ENCODE data around the gene ACTL7B.

The ACTL7B gene

GRCh38 chr9:108864446-108864845 lies 8.7 kb upstream of the ACTL7B start:
- Histone ChIP-seq H3K4me3 (ENCODE audit: low read length) (no peak overlapping the region), H3K27me3 (ENCODE audit: control insufficient read depth, insufficient read depth, low read length) (no peaks in the 10 kb centered on the region), H3K27ac (ENCODE audit: low read depth, low read length) (no peak overlapping the region), H3K4me1 (ENCODE audit: control insufficient read depth, insufficient read depth, low read length) (no peaks in the 10 kb centered on the region), H3K9ac (ENCODE audit: low read length) (no peak overlapping the region), H3K36me3 (ENCODE audit: control insufficient read depth, insufficient read depth, low read length) (peaks cover 3% of the 10 kb centered on the region)

GRCh38 chr9:108863891-108864290 lies 8.1 kb upstream of the ACTL7B start:
- H3K27ac ChIP-seq (ENCODE audit: low read depth, low read length) = no peak overlapping the region
- no peaks in the 10 kb centered on the region for H3K27me3 ChIP-seq (ENCODE audit: control insufficient read depth, insufficient read depth, low read length)
- no peaks in the 10 kb centered on the region for H3K36me3 ChIP-seq (ENCODE audit: control insufficient read depth, insufficient read depth, low read length)
- no peak overlapping the region for H3K4me3 ChIP-seq (ENCODE audit: low read length)
- H3K4me1 ChIP-seq (ENCODE audit: control insufficient read depth, insufficient read depth, low read length) = no peaks in the 10 kb centered on the region
- no peak overlapping the region for H3K9ac ChIP-seq (ENCODE audit: low read length)

GRCh38 chr9:108861997-108862396 lies 6.2 kb upstream of the ACTL7B start, which contains the start of gene ACTL7A:
Gene ACTL7A (plus strand): TSS chr9:108862266. CDS start chr9:108862323, 57 bp downstream.
- no peak within 1 kb of the TSS for H3K27ac ChIP-seq (ENCODE audit: low read depth, low read length)
- no peak within 1 kb of the TSS for H3K9ac ChIP-seq (ENCODE audit: low read length)

GRCh38 chr9:108861464-108861863 lies 5.7 kb upstream of the ACTL7B start:
- H3K36me3 ChIP-seq (ENCODE audit: control insufficient read depth, insufficient read depth, low read length) = no peaks in the 10 kb centered on the region
- no peaks in the 10 kb centered on the region for H3K27me3 ChIP-seq (ENCODE audit: control insufficient read depth, insufficient read depth, low read length)
- H3K9ac ChIP-seq (ENCODE audit: low read length) = no peak overlapping the region
- H3K4me3 ChIP-seq (ENCODE audit: low read length) = no peak overlapping the region
- no peaks in the 10 kb centered on the region for H3K4me1 ChIP-seq (ENCODE audit: control insufficient read depth, insufficient read depth, low read length)
- no peak overlapping the region for H3K27ac ChIP-seq (ENCODE audit: low read depth, low read length)

More at GRCh38 chr9:108861997-108862396, 6.2 kb upstream of the ACTL7B start, which contains the start of gene ACTL7A:
- Histone ChIP-seq H3K4me1 (ENCODE audit: control insufficient read depth, insufficient read depth, low read length) (no peaks in the 10 kb centered on the region), H3K4me3 (ENCODE audit: low read length) (no peak within 1 kb of the TSS), H3K27me3 (ENCODE audit: control insufficient read depth, insufficient read depth, low read length) (no peaks in the 10 kb centered on the region), H3K36me3 (ENCODE audit: control insufficient read depth, insufficient read depth, low read length) (no peaks in the 10 kb centered on the region)

- Histone ChIP-seq H3K27ac (ENCODE audit: low read depth, low read length) (no peak overlapping the region), H3K4me1 (ENCODE audit: control insufficient read depth, insufficient read depth, low read length) (no peaks in the 10 kb centered on the region), H3K36me3 (ENCODE audit: control insufficient read depth, insufficient read depth, low read length) (no peaks in the 10 kb centered on the region), H3K27me3 (ENCODE audit: control insufficient read depth, insufficient read depth, low read length) (no peaks in the 10 kb centered on the region), H3K4me3 (ENCODE audit: low read length) (no peak overlapping the region), H3K9ac (ENCODE audit: low read length) (no peak overlapping the region)
Measured at GRCh38 chr9:108860764-108861163, 5.0 kb upstream of the ACTL7B start.

DNA sequence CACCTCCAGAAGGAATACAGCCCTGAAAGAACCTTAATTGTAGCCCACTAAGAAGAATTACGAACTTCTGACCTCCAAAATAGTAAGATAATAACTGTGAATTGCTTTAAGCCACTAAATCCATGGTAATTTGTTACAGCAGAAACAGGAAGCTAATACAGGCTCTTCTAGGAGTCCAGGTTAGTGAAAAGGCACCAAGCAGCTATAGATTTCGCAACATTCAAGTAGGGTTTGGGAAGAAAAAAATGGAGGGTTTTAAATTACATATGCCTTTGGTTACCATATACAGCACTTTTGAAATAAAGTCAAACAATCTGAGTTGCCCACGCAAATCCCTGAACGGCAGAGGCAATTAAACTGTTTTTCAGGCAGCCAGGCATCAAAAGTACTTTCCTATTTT lies 4.6 kb upstream of the ACTL7B start:
- Histone ChIP-seq H3K36me3 (ENCODE audit: control insufficient read depth, insufficient read depth, low read length) (no peaks in the 10 kb centered on the region), H3K27ac (ENCODE audit: low read depth, low read length) (no peak overlapping the region), H3K9ac (ENCODE audit: low read length) (no peak overlapping the region), H3K27me3 (ENCODE audit: control insufficient read depth, insufficient read depth, low read length) (no peaks in the 10 kb centered on the region), H3K4me3 (ENCODE audit: low read length) (no peak overlapping the region), H3K4me1 (ENCODE audit: control insufficient read depth, insufficient read depth, low read length) (no peaks in the 10 kb centered on the region)

GRCh38 chr9:108859459-108860114 lies 3.8 kb upstream of the ACTL7B start:
- no peaks in the 10 kb centered on the region for H3K36me3 ChIP-seq (ENCODE audit: control insufficient read depth, insufficient read depth, low read length)
- no peaks in the 10 kb centered on the region for H3K27me3 ChIP-seq (ENCODE audit: control insufficient read depth, insufficient read depth, low read length)
- no peaks in the 10 kb centered on the region for H3K4me1 ChIP-seq (ENCODE audit: control insufficient read depth, insufficient read depth, low read length)
- no peak overlapping the region for H3K9ac ChIP-seq (ENCODE audit: low read length)
- no peak overlapping the region for H3K27ac ChIP-seq (ENCODE audit: low read depth, low read length)
- no peak overlapping the region for H3K4me3 ChIP-seq (ENCODE audit: low read length)

DNA sequence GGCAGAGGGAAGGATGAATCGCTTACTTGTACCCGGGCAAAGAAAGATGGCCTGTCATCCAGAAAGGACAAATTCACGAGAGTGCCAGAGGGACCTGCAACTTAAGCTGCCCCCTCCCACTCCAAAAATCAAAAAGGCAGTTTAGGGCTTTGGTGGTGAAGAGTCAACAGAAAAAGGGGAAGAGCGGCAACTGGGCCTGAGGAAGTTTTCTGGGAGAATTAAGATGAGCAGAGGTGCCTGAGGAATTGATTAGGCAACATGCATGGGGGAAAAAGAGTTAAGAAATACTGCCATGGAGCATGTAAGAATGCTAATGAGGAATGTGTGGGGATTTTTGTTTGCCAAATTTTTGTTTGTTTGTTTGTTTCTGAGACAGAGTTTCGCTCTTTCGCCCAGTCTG lies 1.8 kb upstream of the ACTL7B start:
- no peaks in the 10 kb centered on the region for H3K36me3 ChIP-seq (ENCODE audit: control insufficient read depth, insufficient read depth, low read length)
- no peak overlapping the region for H3K4me3 ChIP-seq (ENCODE audit: low read length)
- H3K27me3 ChIP-seq (ENCODE audit: control insufficient read depth, insufficient read depth, low read length) = no peaks in the 10 kb centered on the region
- no peak overlapping the region for H3K9ac ChIP-seq (ENCODE audit: low read length)
- no peaks in the 10 kb centered on the region for H3K4me1 ChIP-seq (ENCODE audit: control insufficient read depth, insufficient read depth, low read length)
- H3K27ac ChIP-seq (ENCODE audit: low read depth, low read length) = no peak overlapping the region

DNA sequence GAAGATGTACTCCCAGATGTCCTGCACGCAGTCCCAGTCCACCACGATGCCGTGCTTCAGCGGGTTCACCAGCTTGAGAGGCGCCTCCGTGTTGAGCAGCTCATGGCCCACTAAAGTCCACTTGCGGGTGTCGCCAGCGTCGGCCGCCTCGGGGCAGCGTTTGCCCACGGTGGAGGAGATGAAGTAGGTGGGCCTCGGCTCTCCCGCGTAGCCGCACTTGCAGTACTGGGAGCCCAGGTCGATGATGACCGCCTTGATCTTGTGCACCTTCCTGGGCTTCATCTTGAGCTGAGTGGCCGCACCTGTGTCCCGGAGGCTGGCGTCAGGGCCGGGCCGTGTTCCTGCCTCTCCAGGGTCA lies 278 bp downstream of the ACTL7B start:
- Histone ChIP-seq H3K27ac (ENCODE audit: low read depth, low read length) (no peak overlapping the region), H3K4me3 (ENCODE audit: low read length) (no peak overlapping the region), H3K27me3 (ENCODE audit: control insufficient read depth, insufficient read depth, low read length) (no peaks in the 10 kb centered on the region), H3K4me1 (ENCODE audit: control insufficient read depth, insufficient read depth, low read length) (no peaks in the 10 kb centered on the region), H3K9ac (ENCODE audit: low read length) (no peak overlapping the region), H3K36me3 (ENCODE audit: control insufficient read depth, insufficient read depth, low read length) (no peaks in the 10 kb centered on the region)

DNA sequence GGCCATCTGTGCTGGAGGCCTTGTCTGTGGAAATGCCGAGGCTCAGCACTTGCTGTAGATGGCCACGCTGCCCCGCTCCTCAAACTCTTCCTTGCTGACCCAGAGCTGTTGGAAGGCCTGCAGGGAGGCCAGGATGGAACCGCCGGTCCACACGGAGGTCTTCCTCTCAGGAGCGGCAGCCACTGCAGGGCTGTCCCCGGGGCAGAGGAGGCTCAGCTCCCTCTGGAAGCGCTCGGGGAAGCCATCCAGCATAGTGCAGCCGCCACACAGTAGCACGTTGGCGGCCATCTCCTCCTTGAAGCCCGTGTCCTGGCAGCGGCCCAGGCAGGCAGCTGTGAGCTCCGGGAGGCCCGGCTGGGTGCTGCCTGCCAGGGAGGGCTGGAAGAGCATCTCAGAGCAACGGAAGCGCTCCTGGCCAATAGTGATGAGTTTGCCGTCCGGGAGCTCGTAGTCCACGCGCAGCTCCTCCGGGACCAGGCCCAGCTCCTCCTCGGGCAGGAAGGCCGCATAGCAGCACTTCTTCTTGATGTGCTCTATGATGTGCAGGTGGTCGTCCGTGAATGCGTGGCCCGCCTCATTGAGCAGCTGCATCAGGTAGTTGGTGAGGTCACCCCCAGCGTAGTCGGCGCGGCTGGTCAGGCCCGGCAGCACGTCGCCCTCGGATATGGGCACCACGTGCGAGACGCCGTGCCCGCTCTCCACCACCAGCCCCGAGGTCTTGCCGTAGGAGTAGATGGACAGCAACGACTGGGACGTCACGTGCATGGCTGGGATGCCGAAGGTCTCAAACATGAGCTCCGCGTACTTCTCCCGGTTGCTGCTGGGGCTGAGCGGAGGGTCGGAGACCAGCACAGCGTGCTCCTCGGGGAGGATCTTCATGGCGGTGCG lies 901 bp downstream of the ACTL7B start:
- H3K4me3 ChIP-seq (ENCODE audit: low read length) = no peak overlapping the region
- H3K27ac ChIP-seq (ENCODE audit: low read depth, low read length) = no peak overlapping the region
- H3K9ac ChIP-seq (ENCODE audit: low read length) = no peak overlapping the region
- no peaks in the 10 kb centered on the region for H3K4me1 ChIP-seq (ENCODE audit: control insufficient read depth, insufficient read depth, low read length)
- H3K36me3 ChIP-seq (ENCODE audit: control insufficient read depth, insufficient read depth, low read length) = no peaks in the 10 kb centered on the region
- H3K27me3 ChIP-seq (ENCODE audit: control insufficient read depth, insufficient read depth, low read length) = no peaks in the 10 kb centered on the region

GRCh38 chr9:108854094-108854493 lies 1.7 kb downstream of the ACTL7B start:
- Histone ChIP-seq H3K4me1 (ENCODE audit: control insufficient read depth, insufficient read depth, low read length) (no peaks in the 10 kb centered on the region), H3K4me3 (ENCODE audit: low read length) (no peak overlapping the region), H3K27me3 (ENCODE audit: control insufficient read depth, insufficient read depth, low read length) (no peaks in the 10 kb centered on the region), H3K9ac (ENCODE audit: low read length) (no peak overlapping the region), H3K27ac (ENCODE audit: low read depth, low read length) (no peak overlapping the region), H3K36me3 (ENCODE audit: control insufficient read depth, insufficient read depth, low read length) (no peaks in the 10 kb centered on the region)

- Histone ChIP-seq H3K9ac (ENCODE audit: low read length) (no peak overlapping the region), H3K36me3 (ENCODE audit: control insufficient read depth, insufficient read depth, low read length) (no peaks in the 10 kb centered on the region), H3K27me3 (ENCODE audit: control insufficient read depth, insufficient read depth, low read length) (no peaks in the 10 kb centered on the region), H3K4me1 (ENCODE audit: control insufficient read depth, insufficient read depth, low read length) (no peaks in the 10 kb centered on the region), H3K4me3 (ENCODE audit: low read length) (no peak overlapping the region), H3K27ac (ENCODE audit: low read depth, low read length) (no peak overlapping the region)
Measured at GRCh38 chr9:108852079-108852478, 3.7 kb downstream of the ACTL7B start.

GRCh38 chr9:108851138-108851537 lies 4.6 kb downstream of the ACTL7B start:
- Histone ChIP-seq H3K4me3 (ENCODE audit: low read length) (no peak overlapping the region), H3K4me1 (ENCODE audit: control insufficient read depth, insufficient read depth, low read length) (no peaks in the 10 kb centered on the region), H3K9ac (ENCODE audit: low read length) (no peak overlapping the region), H3K27me3 (ENCODE audit: control insufficient read depth, insufficient read depth, low read length) (no peaks in the 10 kb centered on the region), H3K36me3 (ENCODE audit: control insufficient read depth, insufficient read depth, low read length) (no peaks in the 10 kb centered on the region), H3K27ac (ENCODE audit: low read depth, low read length) (no peak overlapping the region)
